PC-9 (cell line): ENCODE measurements around the gene PLOD3.

Source experiments
- CTCF ChIP-seq: fragments of 200-600 bp; sonication (generic); conservative IDR thresholded peaks from 2 replicates; pipeline ENCODE4 v1.6.1; 2017; ENCODE audit warnings: mixed run types, antibody characterized with exemption, mild to moderate bottlenecking, moderate library complexity
- EZH2 ChIP-seq: fragments of 200-600 bp; sonication (generic); IDR thresholded peaks from 2 replicates; pipeline ENCODE4 v1.8.0; 2017; ENCODE audit warnings: antibody characterized with exemption, low read depth

GRCh38 chr7:101179117-101179516 is 38.3 kb downstream of the PLOD3 start:
- TF ChIP-seq CTCF, result no peak
- TF ChIP-seq EZH2, result no peak
